GM19468 (cell line): ENCODE results near the gene BEND6.
"Not testable (repeated sequence)": the region's sequence is repeated elsewhere in the genome, so short reads cannot be mapped to it uniquely, and the experiment has no call there.

ENCODE experiments used
- ATAC-seq: cut with Tn5 transposase; IDR thresholded peaks from one replicate; pipeline ENCODE4 v1.9.1; 2021; ENCODE audit warnings: mild to moderate bottlenecking, moderate library complexity, moderate number of reproducible peaks; ENCODE audit not compliant: unreplicated experiment; ENCODE audit errors: extremely low read depth

BEND6 gene

DNA sequence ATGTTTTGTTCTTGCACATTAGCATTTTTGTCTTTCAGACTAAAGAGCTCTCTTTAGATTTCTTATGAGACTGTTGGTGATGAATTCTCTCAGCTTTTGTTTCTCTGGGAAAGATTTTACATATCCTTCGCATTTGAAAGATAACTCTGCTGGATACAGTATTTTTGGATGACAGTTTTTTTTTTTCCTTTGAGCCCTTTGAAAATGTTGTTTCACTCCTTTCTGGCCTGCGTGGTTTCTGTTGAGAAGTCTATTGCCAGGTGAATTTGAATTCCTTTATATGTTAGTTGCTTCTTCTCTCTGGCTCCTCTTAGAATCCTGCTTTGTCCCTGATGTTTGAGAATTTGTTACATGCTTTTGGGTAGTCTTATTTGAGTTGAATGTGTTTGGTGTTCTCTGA lies 69.4 kb downstream of the BEND6 start:
- no peak for ATAC-seq

DNA sequence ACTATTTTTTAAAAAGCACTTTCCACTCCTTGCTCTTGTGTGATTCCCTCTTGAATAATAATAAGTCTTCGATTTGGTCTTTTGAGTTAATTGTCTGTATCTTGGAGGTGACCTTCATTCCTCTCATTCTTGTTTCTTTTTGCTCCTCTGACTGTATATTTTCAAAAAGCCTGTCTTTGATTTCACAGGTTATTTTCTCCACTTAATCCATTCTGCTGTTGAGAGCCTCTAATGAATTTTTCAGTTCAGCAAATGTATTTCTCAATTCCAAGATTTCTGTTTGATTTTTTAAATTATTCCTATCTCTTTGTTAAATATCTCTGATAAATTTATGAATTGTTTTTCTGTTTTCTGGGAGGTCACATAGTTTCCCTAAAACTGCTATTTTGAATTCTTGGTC lies 69.9 kb downstream of the BEND6 start:
- no peak for ATAC-seq

DNA sequence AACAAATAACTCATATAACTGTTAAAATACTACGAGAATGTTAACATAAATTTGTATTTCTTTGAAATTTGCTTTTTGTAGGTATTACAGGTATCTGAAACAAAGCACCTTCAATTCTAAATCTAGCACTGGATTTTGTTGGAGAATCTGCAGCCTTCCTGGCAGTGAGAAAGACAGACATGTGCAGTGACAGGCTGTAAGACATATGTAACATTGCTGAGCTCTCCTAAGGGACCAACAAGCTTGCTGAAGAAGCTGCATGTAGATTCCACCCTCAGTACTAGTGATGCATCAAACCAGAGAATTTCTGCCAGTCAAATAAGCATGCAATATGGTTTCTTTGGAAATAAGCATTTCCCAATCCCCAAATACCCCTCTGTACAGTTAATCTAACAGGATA lies 71.1 kb downstream of the BEND6 start:
- no peak for ATAC-seq

DNA sequence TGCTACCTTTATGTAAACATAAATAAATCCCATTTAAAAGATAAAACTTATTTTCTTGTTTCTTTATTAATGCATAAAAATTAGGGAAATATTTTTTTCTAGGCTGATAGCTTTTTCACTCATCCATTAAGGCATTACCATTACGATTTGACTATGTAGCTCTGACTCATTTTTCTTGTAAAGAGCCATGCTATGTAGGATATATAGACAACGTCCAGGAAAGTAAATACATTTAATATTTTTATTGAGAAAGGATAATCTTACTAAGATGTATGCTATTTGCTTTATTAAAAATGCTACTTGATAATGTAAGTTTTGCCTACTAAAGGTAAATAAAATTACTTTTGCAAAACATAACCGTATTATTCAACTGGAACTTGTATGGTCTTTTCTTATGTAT lies 72.4 kb downstream of the BEND6 start:
- ATAC-seq: no peak

DNA sequence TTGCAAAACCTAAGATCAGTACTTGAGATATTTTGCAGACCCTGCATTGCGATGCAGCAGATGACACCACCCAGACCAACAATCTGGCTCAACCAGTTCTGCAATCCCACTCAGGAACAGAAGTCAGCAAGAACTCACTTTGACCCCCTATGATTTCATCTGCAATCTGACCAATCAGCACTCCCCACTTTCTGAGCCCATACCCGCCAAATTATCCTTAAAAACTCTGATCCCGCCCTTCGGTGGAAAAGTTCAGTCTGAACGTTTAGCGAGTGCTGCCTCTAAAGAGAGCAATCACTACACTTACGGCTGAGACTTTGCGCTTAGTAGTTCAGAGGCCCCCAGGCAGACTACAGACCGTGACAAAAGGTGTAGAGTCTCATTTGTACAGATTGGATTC lies 74.3 kb downstream of the BEND6 start:
- no peak for ATAC-seq

DNA sequence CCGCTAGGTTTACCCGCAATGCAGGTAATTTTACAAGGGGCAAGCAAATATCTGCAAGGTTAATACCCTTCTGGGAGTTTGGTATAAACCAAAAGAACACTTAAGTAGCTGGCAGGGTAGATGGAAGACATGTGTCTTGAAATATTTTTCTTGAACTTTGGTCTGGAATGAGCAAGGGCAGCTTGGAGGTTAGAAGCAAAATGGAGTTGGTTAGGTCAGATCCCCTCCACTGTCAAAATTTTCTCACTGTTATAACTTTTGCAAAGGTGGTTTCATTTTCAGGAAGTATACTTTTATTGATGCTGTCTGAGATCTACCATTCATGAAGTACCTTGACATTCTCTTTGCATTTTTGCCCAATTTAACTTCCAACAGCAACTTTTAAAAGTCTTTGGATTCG lies 78.3 kb downstream of the BEND6 start:
- no peak for ATAC-seq

DNA sequence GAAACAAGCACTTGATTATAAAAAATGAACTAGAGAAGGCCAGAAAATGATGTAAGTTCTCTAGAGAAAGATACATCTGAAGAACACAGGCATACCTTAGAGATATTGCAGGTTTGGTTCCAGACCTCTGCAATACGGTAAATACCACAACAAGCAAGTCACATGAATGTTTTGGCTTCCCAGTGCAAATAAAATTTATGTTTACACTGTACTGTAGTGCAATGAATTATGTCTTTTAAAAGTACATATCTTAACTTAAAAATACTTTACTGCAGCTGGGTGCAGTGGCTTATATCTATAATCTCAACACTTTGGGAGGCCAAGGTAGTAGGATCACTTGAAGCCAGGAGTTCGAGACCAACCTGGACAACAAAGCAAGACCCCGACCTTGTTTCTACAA lies 80.6 kb downstream of the BEND6 start:
- no peak for ATAC-seq

DNA sequence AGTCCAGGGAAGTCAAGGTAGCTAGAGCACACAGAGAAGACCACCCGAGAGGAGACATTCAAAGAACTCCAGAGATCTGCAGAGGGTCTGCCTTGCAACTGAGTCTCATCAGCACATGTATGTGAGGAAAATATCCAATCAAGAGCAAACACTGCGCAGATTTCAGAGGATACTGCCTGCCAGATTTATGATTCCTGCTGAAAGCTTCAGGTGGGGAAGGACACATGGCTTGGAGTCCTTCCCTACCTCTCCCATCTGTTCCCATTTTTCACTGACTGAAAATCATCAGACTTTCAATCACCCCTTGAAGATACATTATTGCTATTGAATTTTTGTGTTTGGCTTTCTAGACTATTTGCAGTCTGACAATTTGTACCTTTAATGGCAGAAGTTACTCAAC lies 84.0 kb downstream of the BEND6 start:
- ATAC-seq: no peak

DNA sequence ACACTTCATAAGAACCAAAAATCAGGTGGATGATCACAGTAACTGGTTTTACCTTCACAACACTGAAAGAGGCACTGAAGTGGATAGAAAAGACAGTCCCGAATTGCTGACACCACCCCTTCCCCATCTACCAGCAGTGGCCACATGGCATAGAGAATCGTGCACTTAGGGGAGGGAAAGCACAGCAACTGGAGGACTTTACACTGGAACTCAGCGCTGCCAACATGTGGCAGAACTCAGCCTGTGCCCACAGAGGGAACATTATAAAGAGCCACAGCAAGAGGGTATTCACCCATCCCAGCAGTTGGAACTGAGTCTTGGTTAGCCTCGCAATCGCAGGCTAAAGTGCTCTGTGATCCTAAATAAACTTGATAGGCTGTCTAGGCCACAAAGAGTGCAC lies 85.1 kb downstream of the BEND6 start:
- ATAC-seq: no peak

DNA sequence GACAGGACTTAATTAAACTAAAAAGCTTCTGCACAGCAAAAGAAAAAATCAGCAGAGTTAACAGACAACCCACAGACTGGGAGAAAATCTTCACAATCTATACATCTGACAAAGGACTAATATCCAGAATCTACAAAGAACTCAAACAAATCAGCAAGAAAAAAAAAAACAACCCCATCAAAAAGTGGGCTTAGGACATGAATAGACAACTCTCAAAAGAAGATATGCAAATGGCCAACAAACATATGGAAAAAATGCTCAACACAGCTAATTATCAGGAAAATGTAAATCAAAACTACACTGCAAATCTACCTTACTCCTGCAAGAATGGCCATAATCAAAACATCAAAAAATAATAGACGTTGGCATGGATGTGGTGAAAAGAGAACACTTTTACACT lies 89.2 kb downstream of the BEND6 start:
- ATAC-seq: not testable (repeated sequence)

DNA sequence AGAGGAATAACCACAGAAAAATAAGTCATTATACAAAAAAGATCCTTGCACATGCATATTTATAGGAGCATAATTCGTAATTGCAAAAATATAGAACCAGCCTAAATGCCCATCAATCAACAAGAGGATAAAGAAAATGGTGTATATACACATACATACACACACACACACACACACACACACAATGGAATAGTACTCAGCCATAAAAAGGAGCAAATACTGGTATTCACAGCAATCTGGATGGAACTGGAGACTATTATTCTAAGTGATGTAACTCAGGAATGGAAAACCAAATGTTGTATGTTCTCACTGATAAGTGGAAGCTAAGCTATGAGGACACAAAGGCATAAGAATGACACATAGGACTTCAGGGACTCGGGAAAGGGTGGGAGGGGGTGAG lies 89.7 kb downstream of the BEND6 start:
- ATAC-seq: no peak

DNA sequence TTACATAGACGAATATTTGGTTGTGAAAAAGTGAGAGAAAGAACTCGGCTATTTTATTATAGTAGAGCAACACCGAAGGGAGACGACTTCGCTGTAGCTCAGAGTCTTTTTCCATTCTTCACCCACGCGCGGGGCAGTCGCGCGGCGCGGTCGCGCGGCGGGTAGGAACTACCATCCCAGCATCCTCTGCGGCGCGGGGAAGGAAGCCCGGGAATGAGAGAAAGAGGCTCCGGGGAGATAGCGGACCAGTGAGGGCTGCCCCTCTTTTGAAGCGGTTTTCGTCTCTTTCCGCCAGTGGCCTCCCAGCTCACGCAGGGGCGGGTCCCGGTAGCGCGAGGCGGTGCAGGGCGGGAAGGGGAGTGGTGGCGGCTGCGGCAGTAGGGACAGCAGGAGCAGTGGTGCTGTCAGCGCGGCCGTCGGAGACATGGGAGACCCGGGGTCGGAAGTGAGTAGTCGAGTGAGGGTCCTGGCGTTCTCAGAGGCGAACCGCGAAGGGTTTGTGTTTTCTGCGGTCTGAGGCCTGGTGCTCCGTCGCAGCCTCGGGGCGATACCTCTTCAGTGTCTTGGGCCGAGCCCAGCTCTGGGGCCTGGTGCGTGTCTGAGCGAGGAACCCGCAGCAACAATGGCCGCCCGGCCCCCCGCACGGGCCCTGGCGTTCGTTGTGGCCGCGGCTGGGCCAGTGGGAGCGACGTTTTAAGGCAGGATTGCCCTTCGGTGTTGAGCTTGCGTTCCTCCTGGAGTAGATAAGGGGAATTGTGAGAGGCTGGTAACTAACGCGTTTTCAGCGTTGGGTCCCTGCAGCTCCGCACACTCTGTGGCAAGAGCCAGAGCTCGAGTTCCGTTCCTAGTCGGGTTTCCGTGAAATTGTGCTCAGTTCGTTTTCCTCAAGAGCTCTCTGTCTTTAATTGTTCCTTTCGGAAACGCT lies 91.7 kb downstream of the BEND6 start, which contains the start of gene KIAA1586:
KIAA1586 (plus strand) TSS at position 362 of the 925 bp plus-strand sequence; CDS start at position 425, 63 bp downstream.
- peak; percentile 84 for ATAC-seq

DNA sequence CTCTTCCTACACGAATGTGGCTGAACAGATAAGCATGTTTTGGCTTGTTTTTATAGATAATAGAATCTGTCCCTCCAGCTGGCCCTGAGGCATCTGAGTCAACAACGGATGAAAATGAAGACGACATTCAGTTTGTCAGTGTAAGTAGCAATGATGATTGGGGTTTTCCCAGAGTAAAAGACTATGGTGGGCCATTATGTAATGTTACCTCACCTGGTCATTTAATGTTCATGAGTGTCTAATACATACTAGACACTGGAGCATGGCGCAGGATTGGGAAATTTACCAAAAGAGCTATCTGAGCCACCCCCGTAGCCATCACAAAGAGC lies 92.3 kb downstream of the BEND6 start:
- peak; percentile 17 for ATAC-seq

DNA sequence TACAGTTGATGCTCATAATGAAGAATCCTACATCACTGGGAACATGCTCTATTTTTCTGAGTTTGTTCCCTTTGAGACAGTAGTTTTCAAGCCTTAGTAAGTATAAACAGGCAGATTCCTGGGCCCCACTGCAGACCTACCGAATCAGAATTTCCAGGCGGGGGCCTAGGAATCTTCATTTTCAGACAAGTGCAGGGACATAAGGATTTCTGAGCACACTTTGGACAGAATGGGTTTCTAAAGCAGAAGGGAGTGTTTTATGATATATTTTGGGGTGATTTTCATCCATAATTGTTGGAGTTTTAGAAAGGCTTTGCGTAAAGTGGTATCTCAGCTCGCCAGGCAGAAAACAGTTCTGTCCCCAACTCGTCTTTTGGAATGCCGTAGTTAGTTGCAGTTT lies 93.0 kb downstream of the BEND6 start:
- not testable (repeated sequence) for ATAC-seq

DNA sequence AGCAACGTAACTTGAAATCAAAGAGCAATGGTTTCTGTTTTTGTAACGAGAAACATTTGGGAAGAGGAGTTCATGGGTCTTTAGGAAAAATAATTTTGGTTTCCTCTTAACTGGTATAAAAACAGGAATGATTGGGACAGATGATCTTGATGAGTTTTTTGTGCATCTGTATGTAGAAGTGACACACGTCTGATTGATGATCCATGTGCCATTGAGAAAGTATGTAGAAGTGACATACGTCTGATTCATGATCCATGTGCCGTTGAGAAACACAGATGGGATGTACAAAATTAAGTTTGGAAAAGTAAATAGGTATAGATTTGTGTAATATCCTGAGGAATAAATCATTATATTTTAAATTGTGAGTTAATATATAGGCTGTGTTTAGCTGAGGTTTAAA lies 93.7 kb downstream of the BEND6 start:
- no peak for ATAC-seq

DNA sequence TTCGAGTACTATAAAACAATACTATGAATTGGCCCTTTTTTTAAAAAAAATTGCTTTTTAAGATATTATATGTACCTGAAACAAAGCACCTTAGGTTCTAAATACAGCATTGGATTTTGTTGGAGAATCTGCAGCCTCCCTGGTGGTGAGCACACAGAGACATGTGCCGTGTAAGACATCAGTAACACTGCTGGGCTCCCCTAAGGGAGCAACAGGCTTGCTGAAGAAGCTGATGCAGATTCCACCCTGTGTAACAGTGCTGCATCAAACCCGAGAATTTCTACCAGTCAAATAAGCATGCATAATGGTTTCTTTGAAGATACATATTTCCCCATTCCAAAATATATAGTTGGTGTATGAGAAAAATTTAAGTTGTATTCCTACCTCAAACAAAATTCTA lies 108.9 kb downstream of the BEND6 start:
- ATAC-seq: no peak

DNA sequence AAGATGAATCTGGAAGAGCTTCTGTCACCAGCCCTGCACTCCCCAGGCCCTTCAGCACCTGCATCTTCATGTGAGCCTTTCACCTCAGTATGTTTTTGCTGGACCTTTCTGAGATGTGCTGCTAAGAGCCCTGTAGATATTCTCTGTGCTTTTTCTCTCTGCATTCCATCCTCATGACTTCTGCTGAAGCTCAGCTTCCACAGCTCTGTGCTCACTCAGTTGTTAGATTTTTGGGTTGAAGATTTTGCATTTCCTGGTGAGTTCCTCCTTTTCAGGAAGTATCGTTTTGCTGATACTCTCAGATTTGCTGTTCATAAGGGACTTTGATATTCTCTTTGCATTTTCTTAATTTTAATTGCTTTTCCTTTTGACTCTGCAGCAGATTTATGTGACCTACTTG lies 109.9 kb downstream of the BEND6 start:
- no peak for ATAC-seq

DNA sequence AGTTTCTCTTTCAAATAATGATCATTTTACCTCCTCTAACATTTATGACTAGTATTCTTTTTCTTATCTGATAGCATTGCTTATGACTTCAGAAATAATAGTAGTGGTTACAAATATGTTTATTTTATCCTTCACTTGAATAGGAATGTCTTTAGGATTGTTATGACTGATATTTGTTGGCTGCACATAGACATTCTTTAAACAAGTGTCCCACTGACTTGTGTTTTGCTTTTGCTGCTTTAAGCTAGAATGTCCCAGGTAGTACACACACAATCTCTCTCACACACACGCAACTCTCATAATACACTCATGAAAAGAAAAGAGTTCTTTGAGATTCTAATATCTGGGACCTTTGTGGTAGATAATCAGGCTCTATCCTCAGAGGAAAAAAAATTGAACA lies 113.2 kb downstream of the BEND6 start:
- no peak for ATAC-seq

DNA sequence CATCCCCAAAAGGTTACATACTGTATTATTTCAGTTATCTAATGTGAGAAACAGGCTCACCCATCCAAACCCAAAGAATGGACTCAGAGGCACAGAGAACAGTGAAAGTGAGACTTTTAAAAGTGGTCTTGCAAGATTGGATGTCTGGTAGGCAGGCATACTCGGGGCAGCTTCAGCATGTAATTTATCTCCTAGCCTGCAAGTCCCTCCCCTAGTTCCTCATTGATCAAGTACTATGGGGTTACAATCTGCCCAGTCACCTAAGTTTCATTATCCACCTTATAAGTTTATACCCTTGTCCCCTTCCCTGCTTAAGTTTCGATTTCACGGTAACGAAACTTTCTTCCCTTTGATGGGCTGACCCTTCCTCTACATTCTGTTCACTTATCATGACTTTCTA lies 114.3 kb downstream of the BEND6 start:
- no peak for ATAC-seq

DNA sequence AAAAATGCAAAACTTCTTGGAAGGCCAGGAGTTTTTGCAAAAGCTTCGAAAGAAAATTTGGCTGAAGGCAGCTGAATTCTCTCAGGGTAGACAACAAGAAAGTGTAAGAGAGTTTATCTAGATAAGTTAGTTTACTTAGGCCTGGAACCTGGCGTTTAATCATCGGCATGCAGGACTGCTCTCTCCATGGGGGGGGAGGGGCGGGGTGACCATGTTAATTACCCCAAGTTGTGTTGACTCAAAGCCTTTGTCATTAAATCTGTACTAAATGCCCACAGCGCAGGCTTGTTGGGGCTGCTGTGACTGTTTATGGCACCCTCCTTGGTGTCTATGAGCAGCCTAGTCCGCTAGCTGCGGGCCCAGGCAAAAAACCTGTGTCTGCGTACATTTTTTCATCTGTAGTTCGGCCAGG lies 115.0 kb downstream of the BEND6 start:
- ATAC-seq: no peak

DNA sequence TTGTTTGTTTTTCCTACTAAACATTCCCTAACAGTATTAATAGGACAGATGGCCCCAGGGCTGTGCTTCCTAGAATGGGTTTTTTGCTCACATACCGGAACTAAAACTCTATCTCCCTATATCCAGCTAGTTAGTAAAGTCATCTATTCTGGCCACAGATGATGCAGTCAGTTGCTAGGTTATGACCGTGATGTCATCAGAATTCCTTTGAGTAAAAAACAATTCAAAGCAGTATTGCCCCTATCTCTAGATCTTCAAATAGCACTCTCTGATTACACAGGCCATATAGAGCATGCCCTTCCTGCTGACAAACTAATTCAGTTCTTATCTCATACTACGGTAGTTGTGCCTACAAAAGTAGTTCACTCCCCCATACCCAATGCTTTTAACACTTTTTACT lies 117.2 kb downstream of the BEND6 start:
- ATAC-seq: no peak

DNA sequence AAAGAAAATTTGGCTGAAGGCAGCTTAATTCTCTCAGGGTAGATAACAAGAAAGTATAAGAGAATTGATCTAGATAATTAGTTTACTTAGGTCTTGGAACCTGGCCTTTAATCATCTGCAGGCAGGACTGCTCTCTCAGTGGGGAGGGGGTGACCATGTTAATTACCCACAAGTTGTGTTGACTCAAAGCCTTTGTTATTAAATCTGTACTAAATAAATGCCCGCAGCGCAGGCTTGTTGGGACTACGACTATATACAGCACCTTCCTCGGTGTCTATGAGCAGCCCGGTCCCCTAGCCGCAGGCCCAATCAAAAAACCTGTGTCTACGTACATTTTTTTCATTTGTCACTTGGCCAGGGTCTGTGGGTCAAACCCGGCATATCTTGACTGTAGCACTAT lies 119.5 kb downstream of the BEND6 start:
- no peak for ATAC-seq
